Psoas muscle (tissue), 8 donors: ENCODE data around the gene HTR3D. TPM values are rescaled to one million over a fixed set of nuclear protein-coding genes. Genes with fewer than 3 reads are reported as not detected.

Source experiments
- ATAC-seq, 4 donors: fragments of 200-7000 bp; cut with Tn5 transposase; one replicate each; pipeline ENCODE4 v1.9.1; 2020; ENCODE audit warnings: moderate library complexity in 3 of 4, mild to moderate bottlenecking in 2 of 4
- DNase-seq, 2 donors: peaks; one replicate each; pipeline ENCODE4 v3.0.0-alpha.2; 2020
- H3K27ac ChIP-seq: fragments of 200-600 bp; one replicate; pipeline ENCODE4 v1.8.0; 2022
- H3K27me3 ChIP-seq, 3 donors: fragments of 200-600 bp in 1 of 3; one replicate each; pipeline versions ENCODE4 v1.6.1 to v1.8.0; 2013 to 2022; ENCODE audit warnings: low read length in 2 of 3, mild to moderate bottlenecking in 2 of 3, moderate library complexity in 1 of 3; ENCODE audit not compliant: insufficient read depth in 3 of 3
- H3K36me3 ChIP-seq, 2 donors: fragments of 200-600 bp in 1 of 2; one replicate each; pipeline versions ENCODE4 v1.6.1 to v1.8.0; 2013 to 2022; ENCODE audit warnings: low read depth in 1 of 2, mild to moderate bottlenecking in 1 of 2, moderate library complexity in 1 of 2; ENCODE audit not compliant: insufficient read depth in 1 of 2
- H3K4me1 ChIP-seq: fragments of 200-600 bp; one replicate; pipeline ENCODE4 v1.8.0; 2022
- H3K4me3 ChIP-seq: fragments of 200-600 bp; one replicate; pipeline ENCODE4 v1.8.0; 2022; ENCODE audit warnings: mild to moderate bottlenecking
- H3K9me3 ChIP-seq: fragments of 200-600 bp; one replicate; pipeline ENCODE4 v1.8.0; 2022
- WGBS, 3 donors: extraction: QIAGEN DNeasy Blood & Tissue Kit; methylation state at CpG; one replicate each; pipeline versions ENCODE4 v1.1.6 to v1.1.7; 2013; 5-methylcytosine and 5-hydroxymethylcytosine counted together
- intact Hi-C, 2 donors: fragments of 100-400 bp; cut with DNase I; formaldehyde crosslinking; loops; one replicate each; pipeline versions ENCODE4 v1.11.0 to v1.14.2; 2022
- polyA plus RNA-seq, 3 donors: library from polyadenylated mRNA; stranded (reverse); fragments of 200-250 nt; gene quantifications; one replicate each; pipeline ENCODE4 v1.2.3, GENCODE V29; 2013
- total RNA-seq, 4 donors: library from RNA; stranded (reverse); fragmentation: NEBNext Ultra II Directional in 2 of 4; extraction: Animal tissue kit (Norgen Biotek cat#: 25700) in 2 of 4; gene quantifications; one replicate each; pipeline versions ENCODE4 v1.2.1 to v1.2.4, GENCODE V29; 2021 to 2023
- TF ChIP-seq, protein P1 (sequence below): fragments of 200-600 bp; IDR thresholded peaks from one replicate; pipeline ENCODE4 v1.8.0; 2022; ENCODE audit warnings: antibody characterized with exemption
- donor health status: healthy with polysubstance abuse.
- donor health status: DM: no; HTN: no; CAD: no; lungs with moderate emphysema.
- donor health status: Bipolar disorder and iron deficiency.
- donor health status: healthy.
- donor health status: DM: yes; HTN: yes; CAD: no.
- donor health status: DM: no; HTN: no; CAD: no.
- donor health status: DM: no; HTN: no; CAD: no.
- donor health status: DM: yes; HTN: yes; CAD: no.

The HTR3D gene
- total and polyA plus RNA-seq, 7 donors = not detected

- TF ChIP-seq, protein P1, sequence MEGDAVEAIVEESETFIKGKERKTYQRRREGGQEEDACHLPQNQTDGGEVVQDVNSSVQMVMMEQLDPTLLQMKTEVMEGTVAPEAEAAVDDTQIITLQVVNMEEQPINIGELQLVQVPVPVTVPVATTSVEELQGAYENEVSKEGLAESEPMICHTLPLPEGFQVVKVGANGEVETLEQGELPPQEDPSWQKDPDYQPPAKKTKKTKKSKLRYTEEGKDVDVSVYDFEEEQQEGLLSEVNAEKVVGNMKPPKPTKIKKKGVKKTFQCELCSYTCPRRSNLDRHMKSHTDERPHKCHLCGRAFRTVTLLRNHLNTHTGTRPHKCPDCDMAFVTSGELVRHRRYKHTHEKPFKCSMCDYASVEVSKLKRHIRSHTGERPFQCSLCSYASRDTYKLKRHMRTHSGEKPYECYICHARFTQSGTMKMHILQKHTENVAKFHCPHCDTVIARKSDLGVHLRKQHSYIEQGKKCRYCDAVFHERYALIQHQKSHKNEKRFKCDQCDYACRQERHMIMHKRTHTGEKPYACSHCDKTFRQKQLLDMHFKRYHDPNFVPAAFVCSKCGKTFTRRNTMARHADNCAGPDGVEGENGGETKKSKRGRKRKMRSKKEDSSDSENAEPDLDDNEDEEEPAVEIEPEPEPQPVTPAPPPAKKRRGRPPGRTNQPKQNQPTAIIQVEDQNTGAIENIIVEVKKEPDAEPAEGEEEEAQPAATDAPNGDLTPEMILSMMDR = no peak
- no peaks in the 10 kb centered on the region for H3K4me1 ChIP-seq
- no peaks in the 10 kb centered on the region for H3K9me3 ChIP-seq
- intact Hi-C loops = no loop called here
- H3K36me3 ChIP-seq = no peaks in the 10 kb centered on the region
- H3K4me3 ChIP-seq = no peak overlapping the region
- ATAC-seq = no peak
- no peak for DNase-seq
- H3K27me3 ChIP-seq = no peaks in the 10 kb centered on the region
- H3K27ac ChIP-seq = no peak overlapping the region
- WGBS, 3 donors = 64 to 73% (median 71%) methylated on average over 3 of the region's 3 CpGs
Observed at GRCh38 chr3:184085389-184085852, 53.9 kb downstream of the HTR3D start.

Other genes with a start within 250 kb of the HTR3D start
- gene MAP6D1, start 206.2 kb upstream of the HTR3D start, total RNA-seq = 10 to 100 TPM in 1 of 4 donors, 1 to 10 TPM in 3; 4.6 to 12.3 (median 6.2) TPM
- gene MAP6D1, start 206.2 kb upstream of the HTR3D start, polyA plus RNA-seq = 1 to 10 TPM; 2.7 to 5.3 (median 4.5) TPM
- gene PARL, start 146.9 kb upstream of the HTR3D start, total RNA-seq = 10 to 100 TPM; 30.3 to 64.4 (median 50.7) TPM
- gene PARL, start 146.9 kb upstream of the HTR3D start, polyA plus RNA-seq = 10 to 100 TPM; 48.4 to 77.1 (median 61.4) TPM
- gene ABCC5, start 13.9 kb upstream of the HTR3D start, total RNA-seq = 10 to 100 TPM; 34.4 to 94.2 (median 55.6) TPM
- 10 to 100 TPM; 24.5 to 70.9 (median 61.1) TPM for gene ABCC5, start 13.9 kb upstream of the HTR3D start, polyA plus RNA-seq
- gene HTR3C, start 21.3 kb downstream of the HTR3D start, total RNA-seq = not detected
- gene HTR3C, start 21.3 kb downstream of the HTR3D start, polyA plus RNA-seq = not detected
- not detected for gene HTR3E, start 65.3 kb downstream of the HTR3D start, total RNA-seq
- gene HTR3E, start 65.3 kb downstream of the HTR3D start, polyA plus RNA-seq = under 1 TPM in 1 of 3 donors, not detected in 2; 0.01 TPM
- 10 to 100 TPM; 44.0 to 55.1 (median 50.0) TPM for gene EIF2B5, start 103.6 kb downstream of the HTR3D start, total RNA-seq
- 100 to 1,000 TPM in 1 of 3 donors, 10 to 100 TPM in 2; 61.4 to 101 (median 80.3) TPM for gene EIF2B5, start 103.6 kb downstream of the HTR3D start, polyA plus RNA-seq
- gene DVL3, start 123.6 kb downstream of the HTR3D start, total RNA-seq = 10 to 100 TPM; 46.7 to 57.2 (median 47.7) TPM
- 10 to 100 TPM; 32.3 to 57.6 (median 36.1) TPM for gene DVL3, start 123.6 kb downstream of the HTR3D start, polyA plus RNA-seq
- gene AP2M1, start 143.1 kb downstream of the HTR3D start, total RNA-seq = 100 to 1,000 TPM; 157 to 178 (median 165) TPM
- 100 to 1,000 TPM; 166 to 299 (median 285) TPM for gene AP2M1, start 143.1 kb downstream of the HTR3D start, polyA plus RNA-seq
- 10 to 100 TPM; 44.1 to 93.0 (median 72.7) TPM for gene ABCF3, start 154.5 kb downstream of the HTR3D start, total RNA-seq
- 100 to 1,000 TPM in 1 of 3 donors, 10 to 100 TPM in 2; 68.5 to 108 (median 79.3) TPM for gene ABCF3, start 154.5 kb downstream of the HTR3D start, polyA plus RNA-seq
- under 1 TPM in 1 of 4 donors, not detected in 3; 0.26 TPM for gene VWA5B2, start 197.8 kb downstream of the HTR3D start, total RNA-seq
- gene VWA5B2, start 197.8 kb downstream of the HTR3D start, polyA plus RNA-seq = under 1 TPM; 0.03 to 0.06 (median 0.04) TPM
- gene ALG3, start 217.2 kb downstream of the HTR3D start, total RNA-seq = 10 to 100 TPM; 15.8 to 36.7 (median 28.8) TPM
- 10 to 100 TPM; 37.5 to 93.7 (median 38.3) TPM for gene ALG3, start 217.2 kb downstream of the HTR3D start, polyA plus RNA-seq
- gene EEF1AKMT4, start 217.9 kb downstream of the HTR3D start, total RNA-seq = 1 to 10 TPM; 1.8 to 8.2 (median 6.2) TPM
- gene EEF1AKMT4, start 217.9 kb downstream of the HTR3D start, polyA plus RNA-seq = 10 to 100 TPM in 2 of 3 donors, 1 to 10 TPM in 1; 9.0 to 25.5 (median 10.1) TPM
- not detected for gene CAMK2N2, start 229.8 kb downstream of the HTR3D start, total RNA-seq
- gene CAMK2N2, start 229.8 kb downstream of the HTR3D start, polyA plus RNA-seq = under 1 TPM in 2 of 3 donors, not detected in 1; 0.01 to 0.52 TPM
- not detected for gene ECE2, start 244.3 kb downstream of the HTR3D start, total RNA-seq
- gene ECE2, start 244.3 kb downstream of the HTR3D start, polyA plus RNA-seq = not detected